ENCODE measurements around the gene UQCRFS1. TPM values are rescaled to one million over a fixed set of nuclear protein-coding genes. Genes with fewer than 3 reads are reported as not detected.
"Not testable (repeated sequence)": the region's sequence is repeated elsewhere in the genome, so short reads cannot be mapped to it uniquely, and the experiment has no call there.

Gene UQCRFS1
- total and polyA plus RNA-seq, 4 donors = 11.7 to 35.0 (median 18.8) TPM

DNA sequence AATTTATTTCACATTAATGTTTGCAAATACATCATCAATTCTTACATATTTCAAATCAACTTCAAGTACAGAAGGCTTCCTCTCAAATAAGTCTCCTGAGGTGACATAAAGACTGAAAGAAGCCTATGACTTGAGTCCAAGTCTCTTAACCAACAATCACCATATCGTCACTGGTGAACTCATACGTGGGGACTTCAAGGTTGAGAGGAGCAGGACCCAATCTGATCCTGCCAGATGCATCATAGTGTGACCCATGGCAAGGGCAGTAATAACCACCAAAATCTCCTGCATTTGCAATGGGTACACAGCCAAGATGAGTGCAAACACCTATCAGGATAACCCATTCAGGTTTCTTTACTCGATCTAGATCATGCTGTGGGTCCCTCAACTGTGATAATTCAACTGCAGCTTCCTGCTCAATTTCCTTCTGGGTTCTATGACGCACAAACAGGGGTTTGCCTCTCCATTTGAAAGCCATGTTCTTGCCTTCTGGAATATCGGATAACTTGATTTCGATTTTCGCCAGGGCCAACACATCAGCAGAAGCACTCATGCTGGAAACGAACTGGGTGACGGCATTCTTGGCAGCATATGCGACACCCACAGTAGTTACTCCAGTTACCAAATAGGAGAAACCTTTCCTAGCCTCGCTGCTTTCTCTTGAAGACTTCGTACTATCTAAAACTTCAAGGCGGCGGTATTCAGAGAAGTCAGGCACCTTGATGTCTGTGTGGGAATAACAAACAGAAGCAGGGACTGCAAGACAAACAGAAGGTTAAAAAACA lies 5.4 kb downstream of the UQCRFS1 start:
- not testable (repeated sequence) for H3K27me3 ChIP-seq (ENCODE audit: control insufficient read depth in 3 of 3, insufficient read depth in 3 of 3, low read length in 2 of 3); H3K27ac ChIP-seq (ENCODE audit: low read depth in 1 of 2, low read length in 1 of 2); DNase-seq; ATAC-seq (ENCODE audit: insufficient read depth, low FRiP score); H3K9ac ChIP-seq (ENCODE audit: insufficient read depth in 1 of 2, low read length in 2 of 2); H3K4me3 ChIP-seq; H3K9me3 ChIP-seq (ENCODE audit: control insufficient read depth in 4 of 4, insufficient read depth in 3 of 4, low read length in 3 of 4)
- H3K36me3 ChIP-seq (ENCODE audit: control insufficient read depth in 4 of 4, insufficient read depth in 4 of 4, low read length in 4 of 4) = peaks cover 9 to 15% (median 11%) of the 10 kb centered on the region in 4 donors
- 88 to 93% methylated on average over 13 to 14 of the region's 14 CpGs for WGBS, 2 donors
- peaks cover 0 to 13% (median 4%) of the 10 kb centered on the region in 5 donors for H3K4me1 ChIP-seq (ENCODE audit: control insufficient read depth in 5 of 5, insufficient read depth in 5 of 5, low read length in 5 of 5)

GRCh38 chr19:29206453-29206852 lies 6.5 kb downstream of the UQCRFS1 start:
- peaks cover 9 to 15% (median 11%) of the 10 kb centered on the region in 4 donors for H3K36me3 ChIP-seq (ENCODE audit: control insufficient read depth in 4 of 4, insufficient read depth in 4 of 4, low read length in 4 of 4)
- no peak overlapping the region for H3K4me3 ChIP-seq
- H3K4me1 ChIP-seq (ENCODE audit: control insufficient read depth in 5 of 5, insufficient read depth in 5 of 5, low read length in 5 of 5) = peaks cover 0 to 8% (median 0%) of the 10 kb centered on the region in 5 donors
- H3K27me3 ChIP-seq (ENCODE audit: control insufficient read depth in 3 of 3, insufficient read depth in 3 of 3, low read length in 2 of 3) = no peaks in the 10 kb centered on the region
- no peak for TF ChIP-seq CTCF (IDR thresholded peaks at IDR 0.05; ENCODE audit: control extremely low read depth, extremely low read depth)
- ATAC-seq (ENCODE audit: insufficient read depth, low FRiP score) = no peak
- H3K9ac ChIP-seq (ENCODE audit: insufficient read depth in 1 of 2, low read length in 2 of 2) = no peak overlapping the region
- no peak overlapping the region for H3K27ac ChIP-seq (ENCODE audit: low read depth in 1 of 2, low read length in 1 of 2)
- no peak for DNase-seq
- H3K9me3 ChIP-seq (ENCODE audit: control insufficient read depth in 4 of 4, insufficient read depth in 3 of 4, low read length in 3 of 4) = no peaks in the 10 kb centered on the region
- 85 to 95% methylated on average over 3 of the region's 3 CpGs for WGBS, 2 donors

DNA sequence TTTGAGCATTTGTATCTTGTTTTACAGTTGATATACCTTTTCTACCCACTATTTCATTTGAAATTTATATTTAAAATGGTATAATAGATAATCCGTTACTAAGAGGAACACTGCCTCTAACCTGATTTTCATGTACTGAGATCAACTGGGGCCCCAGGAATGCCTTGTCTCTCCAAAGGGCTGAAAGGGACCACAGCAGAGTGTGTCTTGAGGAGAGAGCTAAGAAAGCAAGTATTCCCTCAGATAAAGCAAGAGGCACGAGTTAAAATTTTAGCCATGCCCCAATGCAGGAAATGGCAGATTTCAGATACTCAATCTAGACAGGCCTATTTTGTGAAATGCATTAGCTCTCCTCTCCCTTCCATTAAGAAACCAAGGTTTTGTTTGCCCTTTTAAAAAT lies 10.7 kb downstream of the UQCRFS1 start:
- 87 to 95% methylated on average over 2 of the region's 2 CpGs for WGBS, 2 donors
- H3K27ac ChIP-seq (ENCODE audit: low read depth in 1 of 2, low read length in 1 of 2) = no peak overlapping the region

More for the DNA sequence above, 10.7 kb downstream of the UQCRFS1 start:
- Histone ChIP-seq H3K4me1 (ENCODE audit: control insufficient read depth in 5 of 5, insufficient read depth in 5 of 5, low read length in 5 of 5) (peaks cover 0 to 5% (median 0%) of the 10 kb centered on the region in 5 donors), H3K27me3 (ENCODE audit: control insufficient read depth in 3 of 3, insufficient read depth in 3 of 3, low read length in 2 of 3) (no peaks in the 10 kb centered on the region), H3K36me3 (ENCODE audit: control insufficient read depth in 4 of 4, insufficient read depth in 4 of 4, low read length in 4 of 4) (peaks cover 6 to 11% (median 8%) of the 10 kb centered on the region in 4 donors), H3K9ac (ENCODE audit: insufficient read depth in 1 of 2, low read length in 2 of 2) (no peak overlapping the region), H3K9me3 (ENCODE audit: control insufficient read depth in 4 of 4, insufficient read depth in 3 of 4, low read length in 3 of 4) (no peaks in the 10 kb centered on the region), H3K4me3 (no peak overlapping the region)
- ATAC-seq (ENCODE audit: insufficient read depth, low FRiP score) (no peak), DNase-seq (no peak)
- no peak for TF ChIP-seq CTCF (IDR thresholded peaks at IDR 0.05; ENCODE audit: control extremely low read depth, extremely low read depth)
